EH (cell line): ENCODE measurements around the gene ZNRF3.
"Not testable (repeated sequence)": the region's sequence is repeated elsewhere in the genome, so short reads cannot be mapped to it uniquely, and the experiment has no call there.

Experiments used
- DNase-seq: peaks from one replicate; pipeline ENCODE4 v3.0.0-alpha.2; 2015; ENCODE audit warnings: low read depth

The ZNRF3 gene

GRCh38 chr22:28884747-28885350, 1.5 kb downstream of the ZNRF3 start:
- no peak for DNase-seq

- no peak for DNase-seq
These were observed 2.6 kb downstream of the ZNRF3 start for GRCh38 chr22:28885939-28886338.

- not testable (repeated sequence) for DNase-seq
These were observed 3.3 kb downstream of the ZNRF3 start for GRCh38 chr22:28886679-28887078.

GRCh38 chr22:28887725-28888459, 4.5 kb downstream of the ZNRF3 start:
- no peak for DNase-seq

- DNase-seq = no peak
These were observed 6.2 kb downstream of the ZNRF3 start for GRCh38 chr22:28889478-28890024.

- no peak for DNase-seq
These were observed 7.9 kb downstream of the ZNRF3 start for GRCh38 chr22:28891156-28891733.

GRCh38 chr22:28892175-28892731, 8.9 kb downstream of the ZNRF3 start:
- no peak for DNase-seq

- DNase-seq = no peak
These were observed 10.4 kb downstream of the ZNRF3 start for GRCh38 chr22:28893810-28894209.

GRCh38 chr22:28894334-28894733, 11.0 kb downstream of the ZNRF3 start:
- DNase-seq = no peak

GRCh38 chr22:28894807-28895206, 11.4 kb downstream of the ZNRF3 start:
- DNase-seq = no peak

GRCh38 chr22:28896611-28897010, 13.2 kb downstream of the ZNRF3 start:
- DNase-seq = no peak

GRCh38 chr22:28898233-28898629, 14.9 kb downstream of the ZNRF3 start:
- DNase-seq = no peak

GRCh38 chr22:28899199-28899853, 16.0 kb downstream of the ZNRF3 start:
- no peak for DNase-seq

GRCh38 chr22:28900379-28900925, 17.1 kb downstream of the ZNRF3 start:
- no peak for DNase-seq

- DNase-seq = no peak
These were observed 19.1 kb downstream of the ZNRF3 start for GRCh38 chr22:28902490-28902889.

- DNase-seq = no peak
These were observed 19.7 kb downstream of the ZNRF3 start for GRCh38 chr22:28903080-28903479.

GRCh38 chr22:28903729-28904128, 20.4 kb downstream of the ZNRF3 start:
- no peak for DNase-seq

- DNase-seq = peak; percentile 74
These were observed 21.0 kb downstream of the ZNRF3 start for GRCh38 chr22:28904211-28904896.

- DNase-seq = no peak
These were observed 22.0 kb downstream of the ZNRF3 start for GRCh38 chr22:28905256-28905832.

GRCh38 chr22:28906312-28906711, 22.9 kb downstream of the ZNRF3 start:
- no peak for DNase-seq
